ENCODE measurements around the gene SACM1L.

Gene SACM1L

DNA sequence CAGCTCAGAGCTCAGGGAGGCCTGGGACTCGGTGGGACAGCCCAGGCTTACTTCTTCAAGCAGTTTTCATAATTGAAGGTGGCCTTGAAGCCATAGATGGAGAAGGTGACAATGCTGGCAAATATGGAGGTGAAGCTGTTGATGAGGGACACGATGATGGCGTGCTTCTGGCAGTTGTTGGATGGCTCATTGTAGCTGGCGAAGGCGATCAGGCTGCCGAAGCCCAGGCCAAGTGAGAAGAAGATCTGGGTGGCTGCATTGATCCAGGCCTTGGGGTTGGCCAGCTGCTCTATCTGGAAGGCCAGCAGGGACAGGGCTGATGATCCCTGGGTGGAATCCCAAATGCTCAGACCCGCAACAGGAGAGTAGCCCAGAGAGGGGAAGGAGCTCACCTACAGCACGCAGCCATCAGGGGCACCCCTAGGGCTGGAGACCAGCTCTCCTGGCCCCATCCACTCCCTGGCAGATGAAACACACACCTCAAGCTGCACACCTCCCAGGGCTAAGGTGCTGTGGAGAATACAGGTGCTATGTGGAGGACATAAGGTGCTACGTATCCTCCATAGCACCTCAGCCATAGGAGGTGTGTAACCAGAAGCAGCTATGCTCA is 82.1 kb downstream of the SACM1L start:
- no peak for DNase-seq (ENCODE audit: low read depth)

DNA sequence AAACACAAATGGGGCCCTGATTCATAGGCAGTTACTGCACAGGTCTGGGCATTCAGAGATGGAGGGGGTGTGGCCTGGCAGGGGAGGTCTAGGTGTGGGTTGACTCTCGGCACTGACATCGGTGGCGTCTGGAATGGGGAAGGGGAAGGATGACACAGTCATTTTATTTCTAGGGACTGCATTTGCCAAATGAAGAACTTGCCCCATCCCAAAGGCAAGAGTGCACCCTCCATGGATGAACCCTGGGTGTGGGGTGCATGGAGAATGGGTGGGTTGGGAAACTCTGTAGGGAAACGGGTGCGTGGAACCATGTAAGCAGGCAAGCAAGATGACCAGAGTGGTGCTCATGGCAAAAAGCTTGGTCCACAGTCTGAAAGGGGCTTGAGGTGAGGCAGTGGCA is 82.6 kb downstream of the SACM1L start:
- no peak for DNase-seq (ENCODE audit: low read depth)

DNA sequence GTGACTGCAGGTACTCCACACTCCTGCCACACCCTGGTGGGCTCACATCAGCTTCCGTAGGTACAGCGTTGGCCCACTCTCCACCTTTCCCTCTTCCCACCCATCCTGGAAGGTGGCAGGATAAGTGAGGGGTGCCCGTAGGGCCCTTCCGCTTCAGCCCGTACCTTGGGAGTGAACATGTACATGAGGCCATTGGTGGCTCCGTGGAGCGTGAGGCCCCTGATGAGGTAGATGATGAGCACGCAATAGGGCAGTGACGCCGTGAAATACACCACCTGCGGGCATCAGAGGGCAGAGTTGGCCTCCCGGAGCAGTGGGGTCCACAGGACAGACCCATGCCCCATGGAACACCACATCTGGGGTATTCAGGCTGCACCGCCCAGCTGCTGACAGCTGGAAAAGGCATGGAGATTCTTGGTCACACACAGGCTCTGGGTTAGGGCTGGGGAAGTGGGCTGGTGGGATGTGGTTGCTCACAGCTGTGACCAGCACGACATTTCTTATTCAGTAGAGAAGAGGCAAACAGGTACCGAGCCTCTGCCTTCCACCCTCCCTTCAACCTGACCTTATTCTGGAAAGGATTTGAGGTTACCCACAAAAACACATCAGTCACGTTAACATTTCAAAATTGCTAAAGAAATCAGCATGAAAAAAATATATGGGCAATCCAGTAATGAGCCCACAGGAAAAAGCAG is 83.3 kb downstream of the SACM1L start:
- DNase-seq (ENCODE audit: low read depth): no peak

DNA sequence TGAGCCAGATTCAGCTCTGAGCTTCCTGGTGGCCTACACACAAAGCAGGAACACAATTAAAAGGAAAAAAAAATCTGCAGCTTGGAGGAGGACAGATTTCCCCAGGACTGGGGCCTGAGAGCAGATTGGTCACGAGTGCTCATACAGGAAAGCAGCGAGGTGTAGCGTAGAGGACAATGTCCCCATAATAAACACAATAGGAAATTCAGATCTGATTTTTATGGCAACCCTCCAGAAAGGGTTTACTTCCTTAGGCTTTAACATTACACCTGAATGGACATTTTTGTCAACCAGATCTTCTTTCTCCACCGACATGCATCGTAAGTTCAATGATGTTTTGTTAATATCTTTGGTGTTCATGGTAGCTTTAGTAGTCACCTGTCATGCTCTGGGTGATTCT is 83.9 kb downstream of the SACM1L start:
- DNase-seq (ENCODE audit: low read depth): no peak

GRCh38 chr3:45773714-45774449 is 84.7 kb downstream of the SACM1L start:
- DNase-seq (ENCODE audit: low read depth): no peak

DNA sequence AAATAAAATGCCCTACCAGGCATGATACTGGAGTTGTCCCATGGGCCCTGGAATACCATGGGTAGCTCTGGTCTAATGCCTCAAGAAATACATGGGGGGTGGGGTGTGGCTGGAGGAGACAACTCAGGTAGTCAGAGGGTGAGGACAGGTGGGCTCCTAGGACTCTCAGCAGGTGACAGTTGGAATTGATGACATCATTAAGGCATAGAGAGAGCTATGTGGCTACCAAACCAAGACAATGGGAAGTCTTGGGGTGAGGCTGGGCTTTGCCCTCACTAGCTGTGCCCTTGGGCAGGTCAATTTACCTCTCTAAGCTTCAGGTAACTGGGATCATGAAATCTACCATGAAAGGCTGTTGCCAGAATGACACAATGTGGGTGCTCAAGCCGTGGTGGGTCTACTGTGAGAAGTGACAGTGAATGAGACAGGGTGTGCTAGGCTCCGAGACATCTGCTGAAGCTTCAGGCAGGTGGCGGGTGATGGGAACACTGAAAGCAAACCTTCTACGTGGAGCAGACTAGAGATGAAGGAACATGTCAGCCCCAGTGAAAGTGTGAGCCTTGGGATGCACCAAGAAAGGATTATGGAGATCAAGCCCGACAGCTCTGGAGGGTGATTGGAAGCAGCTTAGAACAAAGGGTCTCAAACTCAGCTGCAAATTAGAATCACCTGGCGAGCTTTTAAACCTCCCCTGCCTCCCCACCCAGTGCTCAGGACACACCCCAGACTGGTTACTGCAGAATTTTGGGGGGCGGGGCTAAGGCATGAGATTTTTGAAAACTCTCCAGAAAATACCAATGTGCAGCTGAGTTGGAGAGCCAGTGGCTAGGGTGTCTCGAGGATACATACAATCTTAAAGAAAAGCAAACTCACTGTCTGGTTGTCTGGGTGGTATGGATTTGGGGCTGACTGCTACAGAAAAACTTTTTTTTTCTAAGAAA is 85.7 kb downstream of the SACM1L start:
- no peak for DNase-seq (ENCODE audit: low read depth)

DNA sequence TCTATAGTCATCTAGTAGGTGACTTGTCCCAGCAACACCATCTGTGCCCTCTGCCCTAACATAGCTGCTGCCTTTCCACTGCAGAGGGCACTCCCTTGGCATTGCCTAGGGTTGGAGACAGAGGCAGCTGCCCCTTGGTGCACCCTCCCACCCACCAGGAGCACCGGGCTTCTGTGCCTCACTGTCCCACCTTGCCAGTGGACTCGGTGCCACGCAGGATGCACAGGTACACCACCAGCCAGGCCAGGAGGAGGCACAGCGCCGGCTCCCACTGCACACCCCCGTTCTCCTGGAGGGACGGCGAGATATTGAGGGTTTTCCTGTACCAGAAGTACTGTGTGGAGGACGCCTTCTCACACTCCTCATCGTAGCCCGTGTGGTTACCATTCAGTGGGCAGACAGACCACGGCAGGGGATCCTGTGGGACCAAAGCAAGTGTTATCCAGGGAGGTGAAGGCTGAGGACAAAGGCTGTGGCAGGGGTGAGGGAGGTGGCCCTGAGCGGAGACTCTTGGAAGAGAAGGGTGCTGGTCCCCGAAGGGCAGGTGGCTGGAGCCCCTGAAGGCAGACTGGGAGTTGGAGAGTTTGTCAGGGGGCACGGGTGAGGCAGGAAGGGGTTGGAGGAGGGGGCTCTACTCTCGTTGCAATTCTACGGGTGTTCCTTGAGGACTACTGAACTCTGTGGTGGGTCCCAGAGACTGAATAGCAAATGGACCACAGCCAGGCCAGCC is 86.5 kb downstream of the SACM1L start:
- no peak for DNase-seq (ENCODE audit: low read depth)

- no peak for DNase-seq (ENCODE audit: low read depth)
These were observed 87.1 kb downstream of the SACM1L start for GRCh38 chr3:45776301-45776595.

- DNase-seq (ENCODE audit: low read depth): no peak
These were observed 87.4 kb downstream of the SACM1L start for GRCh38 chr3:45776611-45777010.

DNA sequence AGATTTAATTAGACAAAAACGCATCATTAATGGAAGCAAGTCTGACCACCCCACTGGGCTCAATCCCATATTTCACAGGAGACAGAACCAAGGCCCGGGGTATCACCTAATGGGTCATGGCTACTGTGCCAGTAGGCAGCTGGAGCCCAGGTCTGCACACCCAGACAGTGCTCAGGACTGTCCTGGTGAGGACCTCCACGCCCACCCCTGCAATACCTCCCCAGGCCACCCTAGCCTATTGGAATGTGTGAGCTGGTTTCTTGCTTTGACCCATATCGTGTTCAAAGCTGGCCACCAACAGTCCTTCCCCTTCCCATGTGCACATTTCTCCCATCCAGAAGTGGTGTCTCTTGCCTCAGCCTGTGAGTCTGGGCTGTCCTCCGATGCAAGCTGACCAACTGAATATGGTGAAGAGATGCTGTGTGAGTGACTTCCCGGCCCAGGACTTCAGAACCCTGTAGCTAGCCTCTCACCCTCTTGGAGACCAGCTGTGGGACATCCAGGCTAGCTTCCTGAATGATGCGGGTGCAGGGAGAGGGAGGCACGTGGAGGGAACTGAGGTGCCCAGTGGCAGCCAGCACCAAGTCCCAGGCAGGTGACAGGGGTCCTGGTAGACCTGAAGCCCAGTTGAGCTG is 88.0 kb downstream of the SACM1L start:
- no peak for DNase-seq (ENCODE audit: low read depth)

DNA sequence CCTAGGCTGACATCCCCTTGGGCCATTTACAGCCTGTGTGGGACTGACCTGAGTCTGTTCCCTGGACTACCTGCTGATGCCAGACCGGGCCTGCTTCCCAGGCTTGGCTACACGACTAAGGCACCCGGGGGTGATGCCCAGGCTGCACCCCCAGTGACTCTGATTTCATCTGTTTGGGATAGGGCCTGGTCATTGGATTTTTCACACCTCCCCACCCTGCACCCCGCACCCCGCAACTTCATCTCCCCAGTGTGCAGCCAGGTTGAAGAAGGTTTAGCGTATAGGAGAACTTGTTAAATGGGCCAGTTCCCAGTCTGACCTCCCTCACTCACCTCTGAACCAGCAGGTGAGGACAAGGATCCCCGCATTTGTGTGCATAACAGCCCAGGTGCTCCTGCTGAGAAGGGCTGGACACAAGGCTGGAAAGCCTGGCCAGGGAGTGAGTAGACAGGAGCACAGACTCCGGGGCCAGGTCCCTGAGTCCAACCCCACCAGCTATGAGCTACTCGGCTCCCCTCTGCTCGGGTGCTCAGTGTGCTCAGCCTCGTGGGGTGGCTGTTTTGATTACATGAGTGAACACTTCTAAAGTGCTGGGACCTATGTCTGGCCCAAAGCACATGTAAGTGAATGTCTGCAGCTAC is 88.7 kb downstream of the SACM1L start:
- DNase-seq (ENCODE audit: low read depth): no peak

GRCh38 chr3:45778761-45779201 is 89.6 kb downstream of the SACM1L start:
- no peak for DNase-seq (ENCODE audit: low read depth)

DNA sequence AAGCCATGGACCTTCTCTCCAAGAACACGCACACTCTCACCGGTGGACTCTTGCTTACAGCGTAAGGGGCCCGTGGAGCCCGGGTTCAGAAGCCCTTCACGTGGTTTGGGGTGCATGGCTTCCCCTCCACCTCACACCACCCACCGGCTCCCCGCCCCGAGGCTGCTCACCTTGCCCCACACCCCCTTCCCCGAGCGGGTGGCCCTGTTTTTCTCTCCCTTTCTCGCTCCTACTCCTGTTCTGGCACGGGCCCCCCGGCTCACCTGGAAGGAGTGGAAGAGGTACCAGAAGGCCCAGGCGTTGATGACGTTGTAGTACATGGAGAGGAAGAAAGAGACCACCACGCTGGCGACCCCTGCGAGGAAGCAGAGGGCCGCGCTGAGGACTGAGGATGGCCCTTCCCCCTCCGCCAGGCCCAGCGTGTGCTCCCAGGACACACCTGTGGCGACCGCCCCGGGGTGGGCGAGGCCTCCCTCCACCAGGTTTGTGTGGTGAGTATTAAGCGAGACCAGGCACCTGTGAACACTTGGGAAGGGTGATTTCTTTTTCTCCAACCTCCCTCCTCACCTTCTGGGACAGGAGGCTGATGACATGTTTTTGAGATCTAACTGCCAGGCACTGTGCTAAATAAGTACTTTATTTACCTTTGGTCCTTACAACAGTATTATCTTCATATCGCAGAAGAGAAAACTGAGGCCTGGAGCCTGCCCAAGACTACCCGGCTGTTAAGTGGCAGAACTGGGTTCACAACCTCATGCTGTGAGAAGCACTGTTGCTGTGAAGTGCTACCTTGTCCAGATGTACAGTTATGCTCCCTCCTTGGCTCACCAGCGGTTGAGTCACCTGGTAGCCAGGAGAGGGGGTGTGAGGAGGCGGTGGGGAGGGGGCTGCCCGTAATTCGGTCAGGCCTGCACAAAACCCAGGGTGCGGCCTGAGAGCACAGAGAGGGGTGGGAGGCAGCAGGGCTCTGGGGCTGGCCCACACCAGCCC is 90.8 kb downstream of the SACM1L start:
- no peak for DNase-seq (ENCODE audit: low read depth)

DNA sequence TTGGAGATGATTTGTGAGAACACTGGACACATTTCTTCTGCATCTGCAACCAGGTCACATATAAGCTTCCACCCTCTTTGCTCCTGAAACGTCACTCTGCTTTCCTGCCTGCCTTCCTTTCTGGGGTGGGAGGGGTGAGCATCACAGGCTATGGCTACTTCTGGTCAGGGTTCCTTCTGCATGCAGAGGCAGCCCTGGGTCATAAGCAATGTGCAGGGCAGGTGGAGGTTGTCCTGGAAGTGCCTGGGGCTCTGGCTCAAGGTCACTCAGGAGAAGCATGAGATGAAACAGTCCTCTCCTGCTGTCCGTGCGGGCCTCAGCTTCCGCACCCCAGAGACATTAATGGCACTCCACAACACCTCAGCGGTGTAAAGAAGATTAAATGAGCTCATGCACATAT is 92.1 kb downstream of the SACM1L start:
- DNase-seq (ENCODE audit: low read depth): no peak

DNA sequence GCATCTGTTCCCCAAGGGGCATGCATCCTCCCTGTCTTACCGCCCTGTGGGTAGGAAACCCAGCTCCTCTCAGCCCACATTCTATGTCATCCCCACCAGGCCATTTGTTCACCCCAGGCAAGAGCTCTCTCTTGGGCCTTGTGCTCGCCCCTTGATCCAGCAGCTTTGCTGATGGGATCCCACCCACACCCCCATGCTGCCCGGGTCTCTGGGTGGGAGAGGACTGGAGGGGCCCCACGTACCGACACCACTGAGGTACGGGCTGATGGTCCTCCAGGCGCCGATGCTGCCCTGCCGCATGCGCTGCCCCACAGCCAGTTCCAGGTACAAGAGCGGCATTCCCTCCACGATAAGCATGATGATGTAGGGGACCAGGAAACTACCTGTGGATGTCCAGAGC is 92.6 kb downstream of the SACM1L start:
- DNase-seq (ENCODE audit: low read depth): no peak

- no peak for DNase-seq (ENCODE audit: low read depth)
These were observed 93.2 kb downstream of the SACM1L start for GRCh38 chr3:45782381-45782780.

DNA sequence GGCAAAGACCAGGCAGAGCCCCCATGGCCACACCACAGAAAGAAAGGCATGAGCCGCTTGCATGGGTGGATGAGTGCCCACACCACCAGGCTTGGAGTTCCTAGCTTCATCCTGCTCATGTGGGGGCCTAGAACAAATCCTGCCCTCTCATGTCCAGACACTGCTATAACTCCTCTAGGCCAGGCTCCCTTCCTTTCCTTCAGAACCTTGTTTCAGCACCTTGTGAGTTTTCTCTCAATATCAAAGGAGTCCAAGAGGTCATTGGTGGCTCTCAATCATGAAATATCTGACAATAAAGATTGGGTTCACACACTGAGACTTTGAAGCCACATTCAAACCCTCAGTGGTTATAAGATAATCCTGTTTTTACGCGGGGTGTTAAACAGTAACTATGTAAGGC is 94.5 kb downstream of the SACM1L start:
- DNase-seq (ENCODE audit: low read depth): no peak

DNA sequence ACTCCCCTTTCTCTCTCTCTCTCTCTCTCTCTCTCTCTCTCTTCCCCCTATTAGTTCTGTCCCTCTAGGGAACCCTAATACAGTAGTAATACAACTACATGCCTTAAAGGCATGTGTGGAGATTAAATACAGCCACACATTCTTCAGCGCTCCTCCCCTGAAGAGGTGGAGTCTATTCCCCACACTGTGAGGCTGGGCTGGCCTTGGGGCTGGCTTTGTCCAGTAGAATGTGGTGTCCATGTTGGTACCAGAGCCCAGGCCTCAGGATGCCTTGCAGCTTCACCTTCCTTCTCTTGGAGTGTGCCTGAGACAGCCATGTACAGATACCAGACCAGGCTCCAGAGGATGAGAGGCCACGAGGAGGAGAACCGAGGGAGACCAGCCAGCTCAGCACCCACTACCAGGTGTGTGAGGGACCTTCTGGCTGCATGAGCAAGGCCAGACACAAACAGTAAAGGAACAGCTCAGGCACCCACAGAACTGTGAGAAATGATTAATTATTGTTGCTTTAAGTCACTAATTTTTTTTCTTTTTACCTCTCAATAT is 96.5 kb downstream of the SACM1L start:
- DNase-seq (ENCODE audit: low read depth): no peak

GRCh38 chr3:45786801-45787495 is 97.8 kb downstream of the SACM1L start:
- DNase-seq (ENCODE audit: low read depth): no peak

Data from HS-5 (cell line).